GM18517 (cell line): Measurements from ENCODE around the gene GRK6.
A peak's percentile ranks its signal among the peaks of the same experiment; 100 is the strongest.
"Not testable (repeated sequence)": the region's sequence is repeated elsewhere in the genome, so short reads cannot be mapped to it uniquely, and the experiment has no call there.

Experiments used
- ATAC-seq: cut with Tn5 transposase; IDR thresholded peaks from one replicate; pipeline ENCODE4 v1.9.1; 2021; ENCODE audit warnings: mild to moderate bottlenecking, moderate library complexity; ENCODE audit not compliant: unreplicated experiment

GRK6 gene

GRCh38 chr5:177397875-177398390, 28.5 kb upstream of the GRK6 start:
- no peak for ATAC-seq

- ATAC-seq, result no peak
Observed at GRCh38 chr5:177399997-177400868, 26.2 kb upstream of the GRK6 start, which contains the start of gene PFN3. PFN3 (minus strand) TSS chr5:177400661; CDS start chr5:177400576, 85 bp downstream.

GRCh38 chr5:177402271-177403043, 24.0 kb upstream of the GRK6 start:
- ATAC-seq, result no peak

- ATAC-seq, result peak; percentile 12
Observed at GRCh38 chr5:177403102-177403791, 23.2 kb upstream of the GRK6 start.

- peak; percentile 73 for ATAC-seq
Observed at GRCh38 chr5:177403792-177404640, 22.5 kb upstream of the GRK6 start.

- ATAC-seq, result no peak
Observed at GRCh38 chr5:177404641-177405179, 21.8 kb upstream of the GRK6 start.

- ATAC-seq, result no peak
Observed at GRCh38 chr5:177405312-177405711, 21.2 kb upstream of the GRK6 start.

- ATAC-seq, result no peak
Observed at GRCh38 chr5:177405805-177406204, 20.7 kb upstream of the GRK6 start.

- no peak for ATAC-seq
Observed at GRCh38 chr5:177409043-177409801, 17.3 kb upstream of the GRK6 start, which contains the start of gene F12. F12 (minus strand) TSS chr5:177409564; CDS start chr5:177409527, 37 bp downstream.

GRCh38 chr5:177410575-177410974, 15.9 kb upstream of the GRK6 start:
- ATAC-seq, result no peak

- peak; percentile 79 for ATAC-seq
Observed at GRCh38 chr5:177412603-177413233, 13.8 kb upstream of the GRK6 start.

GRCh38 chr5:177414481-177414880, 12.0 kb upstream of the GRK6 start:
- ATAC-seq, result no peak

GRCh38 chr5:177417081-177417480, 9.4 kb upstream of the GRK6 start:
- not testable (repeated sequence) for ATAC-seq

- no peak for ATAC-seq
Observed at GRCh38 chr5:177419046-177419445, 7.4 kb upstream of the GRK6 start.

GRCh38 chr5:177420472-177420871, 6.0 kb upstream of the GRK6 start:
- ATAC-seq, result not testable (repeated sequence)

GRCh38 chr5:177421062-177421798, 5.2 kb upstream of the GRK6 start:
- ATAC-seq, result no peak

- ATAC-seq, result no peak
Observed at GRCh38 chr5:177423671-177424070, 2.8 kb upstream of the GRK6 start.
